ENCODE measurements around the gene ODC1.
"Not testable (repeated sequence)": the region's sequence is repeated elsewhere in the genome, so short reads cannot be mapped to it uniquely, and the experiment has no call there.

DNA sequence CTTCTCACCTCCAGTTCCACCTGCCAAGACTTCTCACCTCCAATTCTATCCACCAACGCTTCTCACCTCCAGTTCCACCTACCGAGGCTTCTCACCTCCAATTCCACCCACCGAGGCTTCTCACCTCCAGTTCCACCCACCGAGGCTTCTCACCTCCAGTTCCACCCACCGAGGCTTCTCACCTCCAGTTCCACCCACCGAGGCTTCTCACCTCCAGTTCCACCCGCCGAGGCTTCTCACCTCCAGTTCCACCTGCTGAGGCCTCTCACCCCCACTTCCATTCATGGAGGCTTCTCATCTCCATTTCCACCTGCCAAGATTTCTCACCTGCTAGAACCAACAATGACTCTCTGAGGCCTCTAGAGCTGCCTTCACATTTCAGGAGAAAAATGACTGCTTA is 40.0 kb upstream of the ODC1 start:
- TF ChIP-seq, protein P1, sequence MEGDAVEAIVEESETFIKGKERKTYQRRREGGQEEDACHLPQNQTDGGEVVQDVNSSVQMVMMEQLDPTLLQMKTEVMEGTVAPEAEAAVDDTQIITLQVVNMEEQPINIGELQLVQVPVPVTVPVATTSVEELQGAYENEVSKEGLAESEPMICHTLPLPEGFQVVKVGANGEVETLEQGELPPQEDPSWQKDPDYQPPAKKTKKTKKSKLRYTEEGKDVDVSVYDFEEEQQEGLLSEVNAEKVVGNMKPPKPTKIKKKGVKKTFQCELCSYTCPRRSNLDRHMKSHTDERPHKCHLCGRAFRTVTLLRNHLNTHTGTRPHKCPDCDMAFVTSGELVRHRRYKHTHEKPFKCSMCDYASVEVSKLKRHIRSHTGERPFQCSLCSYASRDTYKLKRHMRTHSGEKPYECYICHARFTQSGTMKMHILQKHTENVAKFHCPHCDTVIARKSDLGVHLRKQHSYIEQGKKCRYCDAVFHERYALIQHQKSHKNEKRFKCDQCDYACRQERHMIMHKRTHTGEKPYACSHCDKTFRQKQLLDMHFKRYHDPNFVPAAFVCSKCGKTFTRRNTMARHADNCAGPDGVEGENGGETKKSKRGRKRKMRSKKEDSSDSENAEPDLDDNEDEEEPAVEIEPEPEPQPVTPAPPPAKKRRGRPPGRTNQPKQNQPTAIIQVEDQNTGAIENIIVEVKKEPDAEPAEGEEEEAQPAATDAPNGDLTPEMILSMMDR (IDR thresholded peaks at IDR 0.05), result not testable (repeated sequence)
- TF ChIP-seq, protein P2, sequence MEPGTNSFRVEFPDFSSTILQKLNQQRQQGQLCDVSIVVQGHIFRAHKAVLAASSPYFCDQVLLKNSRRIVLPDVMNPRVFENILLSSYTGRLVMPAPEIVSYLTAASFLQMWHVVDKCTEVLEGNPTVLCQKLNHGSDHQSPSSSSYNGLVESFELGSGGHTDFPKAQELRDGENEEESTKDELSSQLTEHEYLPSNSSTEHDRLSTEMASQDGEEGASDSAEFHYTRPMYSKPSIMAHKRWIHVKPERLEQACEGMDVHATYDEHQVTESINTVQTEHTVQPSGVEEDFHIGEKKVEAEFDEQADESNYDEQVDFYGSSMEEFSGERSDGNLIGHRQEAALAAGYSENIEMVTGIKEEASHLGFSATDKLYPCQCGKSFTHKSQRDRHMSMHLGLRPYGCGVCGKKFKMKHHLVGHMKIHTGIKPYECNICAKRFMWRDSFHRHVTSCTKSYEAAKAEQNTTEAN (CRISPR knock-in tag; IDR thresholded peaks at IDR 0.05), result not testable (repeated sequence)
- TF ChIP-seq JUN (CRISPR knock-in tag; IDR thresholded peaks at IDR 0.05), result not testable (repeated sequence)
